ENCODE results near the gene RGPD4.

- TF ChIP-seq EGR1 (IDR thresholded peaks at IDR 0.05; ENCODE audit: low read depth) = no peak
- TF ChIP-seq REST (IDR thresholded peaks at IDR 0.05; ENCODE audit: low read depth) = no peak
- no peak for TF ChIP-seq POLR2AphosphoS5 (IDR thresholded peaks at IDR 0.05; ENCODE audit: low read depth, low read length)
- TF ChIP-seq SIN3A (IDR thresholded peaks at IDR 0.05; ENCODE audit: low read depth) = no peak
Measured at GRCh38 chr2:107817378-107817777, 9.3 kb upstream of the RGPD4 start.

All from HCT116 (cell line).